H1 (cell line): ENCODE results near the gene FGB. TPM values are rescaled to one million over a fixed set of nuclear protein-coding genes. Genes with fewer than 3 reads are reported as not detected.

Experiments used
- CTCF ChIA-PET: fragments of 300-600 bp; sonication (Branson Sonifier 250); formaldehyde crosslinking; loops from one replicate; lab custom pipeline; 2021; ENCODE audit not compliant: partially characterized antibody; lab: Charles Lee
- POLR2A ChIA-PET: fragments of 300-600 bp; sonication (Branson Sonifier 250); formaldehyde crosslinking; loops from one replicate; lab custom pipeline; 2021; ENCODE audit warnings: inconsistent platforms; ENCODE audit not compliant: partially characterized antibody; lab: Charles Lee
- DNase-seq, 2 experiments: peaks; one replicate each; pipeline versions ENCODE4 v3.0.0 to v3.0.0-alpha.2; 2010 to 2022; ENCODE audit warnings: low spot score in 2 of 2, low read depth in 1 of 2, mixed read lengths in 1 of 2
- FAIRE-seq: peaks from 2 replicates; lab custom pipeline; 2011; peaks lifted over from hg19 to GRCh38; lab: Jason Lieb, UNC
- H2AFZ ChIP-seq: 2 replicates; pipeline ENCODE4 v1.8.1; 2012; ENCODE audit warnings: low read length, inconsistent platforms
- H2AK5ac ChIP-seq: 2 replicates; pipeline ENCODE4 v1.6.1; 2013; ENCODE audit warnings: low read depth, low read length
- H2BK120ac ChIP-seq: replicated peaks from 2 replicates; pipeline ENCODE3; 2013; ENCODE audit warnings: low read depth, low read length, inconsistent platforms
- H2BK12ac ChIP-seq: 2 replicates; pipeline ENCODE4 v1.6.1; 2013; ENCODE audit warnings: low read depth, low read length
- H2BK15ac ChIP-seq: 2 replicates; pipeline ENCODE4 v1.6.1; 2013; ENCODE audit warnings: low read length
- H2BK20ac ChIP-seq: 2 replicates; pipeline ENCODE4 v1.6.1; 2013; ENCODE audit warnings: low read length
- H2BK5ac ChIP-seq: 2 replicates; pipeline ENCODE4 v1.6.1; 2013; ENCODE audit warnings: low read depth, low read length
- H3K14ac ChIP-seq: 2 replicates; pipeline ENCODE4 v1.6.1; 2013; ENCODE audit warnings: inconsistent platforms; ENCODE audit not compliant: insufficient read length
- H3K18ac ChIP-seq: 2 replicates; pipeline ENCODE4 v1.6.1; 2013; ENCODE audit warnings: low read length; ENCODE audit errors: extremely low read depth
- H3K23ac ChIP-seq: 2 replicates; pipeline ENCODE4 v1.6.1; 2013; ENCODE audit warnings: inconsistent platforms; ENCODE audit not compliant: insufficient read length
- H3K23me2 ChIP-seq: 2 replicates; pipeline ENCODE4 v1.6.1; 2013; ENCODE audit warnings: low read depth, low read length
- H3K27ac ChIP-seq: 2 replicates; pipeline ENCODE4 v1.6.1; 2011; ENCODE audit warnings: low read depth, low read length, inconsistent platforms
- H3K27me3 ChIP-seq, 4 experiments: replicated peaks in 1 of 4; 1 replicate in 1 of 4; 2 replicates in 3 of 4; pipeline versions ENCODE4 v1.6.1 to v1.8.1; 2011 to 2013; ENCODE audit warnings: low read length in 3 of 4, mild to moderate bottlenecking in 3 of 4, inconsistent platforms in 2 of 4, mixed read lengths in 2 of 4, moderate library complexity in 1 of 4; ENCODE audit not compliant: control insufficient read depth in 3 of 4, insufficient read depth in 3 of 4; ENCODE audit errors: extremely low read depth in 1 of 4
- H3K36me3 ChIP-seq, 4 experiments: 2 replicates each; pipeline versions ENCODE4 v1.6.1 to v1.8.1; 2011 to 2013; ENCODE audit warnings: mild to moderate bottlenecking in 4 of 4, low read length in 3 of 4, moderate library complexity in 2 of 4, control low read depth in 1 of 4, inconsistent platforms in 1 of 4; ENCODE audit not compliant: insufficient read depth in 4 of 4, control insufficient read depth in 2 of 4
- H3K4ac ChIP-seq: replicated peaks from 2 replicates; pipeline ENCODE3; 2013; ENCODE audit warnings: low read length, low read depth, mixed read lengths, inconsistent platforms; ENCODE audit not compliant: insufficient read length
- H3K4me1 ChIP-seq, 4 experiments: replicated peaks in 1 of 4; 1 replicate in 1 of 4; 2 replicates in 3 of 4; pipeline versions ENCODE4 v1.6.1 to v1.8.1; 2011 to 2013; ENCODE audit warnings: low read length in 3 of 4, inconsistent platforms in 2 of 4, mixed read lengths in 1 of 4; ENCODE audit not compliant: insufficient read depth in 4 of 4, control insufficient read depth in 3 of 4
- H3K4me2 ChIP-seq, 2 experiments: 2 replicates each; pipeline versions ENCODE4 v1.6.1 to v1.8.1; 2011 to 2013; ENCODE audit warnings: low read depth in 2 of 2, low read length in 2 of 2, control low read depth in 1 of 2, inconsistent platforms in 1 of 2, mild to moderate bottlenecking in 1 of 2; ENCODE audit not compliant: insufficient read depth in 1 of 2
- H3K4me3 ChIP-seq, 4 experiments: fragments of 200-600, 300-600 bp in 1 of 4; sonication (generic), shearing (Covaris generic), sonication (Bioruptor Twin) in 1 of 4; 2 replicates each; pipeline versions ENCODE4 v1.5.1 to v1.8.1; 2011 to 2016; ENCODE audit warnings: low read length in 4 of 4, low read depth in 3 of 4, control low read depth in 2 of 4, inconsistent platforms in 2 of 4, mild to moderate bottlenecking in 2 of 4, mixed read lengths in 1 of 4, moderate library complexity in 1 of 4; ENCODE audit not compliant: insufficient read depth in 2 of 4; ENCODE audit errors: extremely low read depth in 1 of 4
- H3K56ac ChIP-seq: replicated peaks from 2 replicates; pipeline ENCODE3; 2013; ENCODE audit warnings: low read depth, mild to moderate bottlenecking, mixed read lengths, low read length, inconsistent platforms; ENCODE audit not compliant: insufficient read length
- H3K79me1 ChIP-seq: 2 replicates; pipeline ENCODE4 v1.6.1; 2013; ENCODE audit warnings: low read depth, low read length, control low read depth
- H3K79me2 ChIP-seq, 2 experiments: 2 replicates each; pipeline versions ENCODE4 v1.6.1 to v1.8.1; 2012 to 2013; ENCODE audit warnings: low read length in 2 of 2, mild to moderate bottlenecking in 2 of 2, inconsistent platforms in 1 of 2; ENCODE audit not compliant: insufficient read depth in 2 of 2, control insufficient read depth in 1 of 2
- H3K9ac ChIP-seq, 4 experiments: replicated peaks in 1 of 4; 1 replicate in 1 of 4; 2 replicates in 3 of 4; pipeline versions ENCODE4 v1.6.1 to v1.8.1; 2011 to 2013; ENCODE audit warnings: low read depth in 3 of 4, low read length in 3 of 4, control low read depth in 2 of 4, mild to moderate bottlenecking in 2 of 4, moderate library complexity in 2 of 4, inconsistent platforms in 1 of 4; ENCODE audit errors: extremely low read depth in 1 of 4
- H3K9me3 ChIP-seq, 2 experiments: 2 replicates each; pipeline versions ENCODE4 v1.6.1 to v1.8.1; 2012 to 2013; ENCODE audit warnings: mild to moderate bottlenecking in 2 of 2, moderate library complexity in 2 of 2, control low read depth in 1 of 2, inconsistent platforms in 1 of 2, low read depth in 1 of 2, low read length in 1 of 2, mixed read lengths in 1 of 2; ENCODE audit not compliant: insufficient read depth in 2 of 2
- H4K20me1 ChIP-seq, 2 experiments: replicated peaks in 1 of 2; 2 replicates each; pipeline versions ENCODE3 to v1.8.1; 2011 to 2013; ENCODE audit warnings: inconsistent platforms in 2 of 2, low read length in 2 of 2, mild to moderate bottlenecking in 1 of 2; ENCODE audit not compliant: insufficient read depth in 2 of 2, control insufficient read depth in 1 of 2
- H4K5ac ChIP-seq: 2 replicates; pipeline ENCODE4 v1.6.1; 2013; ENCODE audit warnings: low read length, low read depth, mixed read lengths, inconsistent platforms; ENCODE audit not compliant: insufficient read length
- H4K8ac ChIP-seq: 2 replicates; pipeline ENCODE4 v1.8.0; 2013; ENCODE audit warnings: mild to moderate bottlenecking, moderate library complexity, low read length, inconsistent platforms; ENCODE audit not compliant: insufficient read depth; ENCODE audit errors: extremely low read depth
- H4K91ac ChIP-seq: replicated peaks from 2 replicates; pipeline ENCODE3; 2013; ENCODE audit warnings: low read length, mixed read lengths, inconsistent platforms; ENCODE audit not compliant: insufficient read length
- polyA plus RNA-seq, 7 experiments: library from polyadenylated mRNA; depleted of rRNA in 3 of 7; stranded (reverse) in 5 of 7; unstranded in 2 of 7; fragments of >200 nt in 5 of 7; fragments of 200-250 nt in 2 of 7; gene quantifications; 1 replicate in 5 of 7; 2 replicates in 1 of 7; 4 replicates in 1 of 7; pipeline versions ENCODE4 v1.2.1 to v1.2.3, GENCODE V29; 2011 to 2013; ENCODE audit warnings: missing spikeins in 2 of 7, mixed read lengths in 2 of 7
- total RNA-seq: library from RNA; stranded (reverse); fragmentation: NEBNext Ultra II Directional; extraction: Animal tissue kit (Norgen Biotek cat#: 25700); gene quantifications from 2 replicates; pipeline ENCODE4 v1.2.1, GENCODE V29; 2021
- TF ChIP-seq, protein P1 (sequence below): fragments of 300-600 bp; sonication (generic); IDR thresholded peaks from 2 replicates; pipeline ENCODE4 v1.7.1; 2012; ENCODE audit warnings: low read length, moderate library complexity, mild to moderate bottlenecking, inconsistent platforms; ENCODE audit not compliant: insufficient replicate concordance

Gene FGB
- total and polyA plus RNA-seq, 2 of the 8 experiments (the other 6 are each of a cell fraction or from before 2014, with no cell fraction given), result not detected

DNA sequence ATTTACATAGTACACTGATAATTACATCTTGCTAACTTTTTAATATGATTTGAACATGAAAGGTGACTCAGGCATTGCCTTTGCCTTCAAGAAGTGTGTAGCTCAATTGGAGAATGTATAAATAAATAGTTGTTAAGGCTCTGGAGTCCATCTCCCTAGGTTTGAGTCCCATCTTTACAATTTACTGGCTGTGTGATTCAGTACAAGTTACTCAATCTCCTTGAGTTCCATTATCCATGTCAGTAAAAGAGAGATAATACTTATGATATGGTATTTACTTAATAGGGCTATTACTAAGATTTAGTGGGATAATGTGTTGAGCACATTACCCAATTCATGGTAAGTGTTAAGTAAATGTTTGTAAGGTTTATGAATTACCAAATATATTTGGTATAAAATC, 51.5 kb downstream of the FGB start:
- CTCF ChIA-PET, result interaction anchor here (2.1 to 5.3 kb wide), 5 partner anchors 8 to 62 kb away, joined by 10 to 49 read pairs (median 13); no protein-coding TSS in a partner anchor
- Histone ChIP-seq H3K4me3 (no peak overlapping the region), H3K23me2 (no peaks in the 10 kb centered on the region; the same call in 1 of the 2 replicates), H3K56ac (no peak overlapping the region), H3K79me1 (no peaks in the 10 kb centered on the region), H2AFZ (no peak overlapping the region), H3K27ac (no peak overlapping the region), H2BK20ac (no peak overlapping the region), H4K20me1 (no peaks in the 10 kb centered on the region), H2AK5ac (no peak overlapping the region), H4K8ac (no peak overlapping the region), H4K91ac (no peak overlapping the region), H3K9ac (no peak overlapping the region), H3K14ac (no peak overlapping the region), H2BK5ac (no peak overlapping the region), H3K4ac (no peak overlapping the region), H3K36me3 (no peaks in the 10 kb centered on the region), H3K9me3 (no peaks in the 10 kb centered on the region), H3K4me1 (no peaks in the 10 kb centered on the region), H2BK12ac (no peak overlapping the region), H3K79me2 (no peaks in the 10 kb centered on the region), H4K5ac (no peak overlapping the region), H3K4me2 (no peak overlapping the region), H3K18ac (no peak overlapping the region), H3K23ac (no peak overlapping the region), H2BK120ac (no peak overlapping the region), H3K27me3 (peaks cover 0 to 1% (median 0%) of the 10 kb centered on the region in 4 experiments; a peak in 1 of 7 replicates), H2BK15ac (no peak overlapping the region)
- DNase-seq (no peak), FAIRE-seq (no peak)
- POLR2A ChIA-PET, result interaction anchor here (0.6 kb wide), 1 partner anchor 64 kb away, joined by 3 read pairs; the partner anchor contains the start of gene PLRG1
- TF ChIP-seq, protein P1, sequence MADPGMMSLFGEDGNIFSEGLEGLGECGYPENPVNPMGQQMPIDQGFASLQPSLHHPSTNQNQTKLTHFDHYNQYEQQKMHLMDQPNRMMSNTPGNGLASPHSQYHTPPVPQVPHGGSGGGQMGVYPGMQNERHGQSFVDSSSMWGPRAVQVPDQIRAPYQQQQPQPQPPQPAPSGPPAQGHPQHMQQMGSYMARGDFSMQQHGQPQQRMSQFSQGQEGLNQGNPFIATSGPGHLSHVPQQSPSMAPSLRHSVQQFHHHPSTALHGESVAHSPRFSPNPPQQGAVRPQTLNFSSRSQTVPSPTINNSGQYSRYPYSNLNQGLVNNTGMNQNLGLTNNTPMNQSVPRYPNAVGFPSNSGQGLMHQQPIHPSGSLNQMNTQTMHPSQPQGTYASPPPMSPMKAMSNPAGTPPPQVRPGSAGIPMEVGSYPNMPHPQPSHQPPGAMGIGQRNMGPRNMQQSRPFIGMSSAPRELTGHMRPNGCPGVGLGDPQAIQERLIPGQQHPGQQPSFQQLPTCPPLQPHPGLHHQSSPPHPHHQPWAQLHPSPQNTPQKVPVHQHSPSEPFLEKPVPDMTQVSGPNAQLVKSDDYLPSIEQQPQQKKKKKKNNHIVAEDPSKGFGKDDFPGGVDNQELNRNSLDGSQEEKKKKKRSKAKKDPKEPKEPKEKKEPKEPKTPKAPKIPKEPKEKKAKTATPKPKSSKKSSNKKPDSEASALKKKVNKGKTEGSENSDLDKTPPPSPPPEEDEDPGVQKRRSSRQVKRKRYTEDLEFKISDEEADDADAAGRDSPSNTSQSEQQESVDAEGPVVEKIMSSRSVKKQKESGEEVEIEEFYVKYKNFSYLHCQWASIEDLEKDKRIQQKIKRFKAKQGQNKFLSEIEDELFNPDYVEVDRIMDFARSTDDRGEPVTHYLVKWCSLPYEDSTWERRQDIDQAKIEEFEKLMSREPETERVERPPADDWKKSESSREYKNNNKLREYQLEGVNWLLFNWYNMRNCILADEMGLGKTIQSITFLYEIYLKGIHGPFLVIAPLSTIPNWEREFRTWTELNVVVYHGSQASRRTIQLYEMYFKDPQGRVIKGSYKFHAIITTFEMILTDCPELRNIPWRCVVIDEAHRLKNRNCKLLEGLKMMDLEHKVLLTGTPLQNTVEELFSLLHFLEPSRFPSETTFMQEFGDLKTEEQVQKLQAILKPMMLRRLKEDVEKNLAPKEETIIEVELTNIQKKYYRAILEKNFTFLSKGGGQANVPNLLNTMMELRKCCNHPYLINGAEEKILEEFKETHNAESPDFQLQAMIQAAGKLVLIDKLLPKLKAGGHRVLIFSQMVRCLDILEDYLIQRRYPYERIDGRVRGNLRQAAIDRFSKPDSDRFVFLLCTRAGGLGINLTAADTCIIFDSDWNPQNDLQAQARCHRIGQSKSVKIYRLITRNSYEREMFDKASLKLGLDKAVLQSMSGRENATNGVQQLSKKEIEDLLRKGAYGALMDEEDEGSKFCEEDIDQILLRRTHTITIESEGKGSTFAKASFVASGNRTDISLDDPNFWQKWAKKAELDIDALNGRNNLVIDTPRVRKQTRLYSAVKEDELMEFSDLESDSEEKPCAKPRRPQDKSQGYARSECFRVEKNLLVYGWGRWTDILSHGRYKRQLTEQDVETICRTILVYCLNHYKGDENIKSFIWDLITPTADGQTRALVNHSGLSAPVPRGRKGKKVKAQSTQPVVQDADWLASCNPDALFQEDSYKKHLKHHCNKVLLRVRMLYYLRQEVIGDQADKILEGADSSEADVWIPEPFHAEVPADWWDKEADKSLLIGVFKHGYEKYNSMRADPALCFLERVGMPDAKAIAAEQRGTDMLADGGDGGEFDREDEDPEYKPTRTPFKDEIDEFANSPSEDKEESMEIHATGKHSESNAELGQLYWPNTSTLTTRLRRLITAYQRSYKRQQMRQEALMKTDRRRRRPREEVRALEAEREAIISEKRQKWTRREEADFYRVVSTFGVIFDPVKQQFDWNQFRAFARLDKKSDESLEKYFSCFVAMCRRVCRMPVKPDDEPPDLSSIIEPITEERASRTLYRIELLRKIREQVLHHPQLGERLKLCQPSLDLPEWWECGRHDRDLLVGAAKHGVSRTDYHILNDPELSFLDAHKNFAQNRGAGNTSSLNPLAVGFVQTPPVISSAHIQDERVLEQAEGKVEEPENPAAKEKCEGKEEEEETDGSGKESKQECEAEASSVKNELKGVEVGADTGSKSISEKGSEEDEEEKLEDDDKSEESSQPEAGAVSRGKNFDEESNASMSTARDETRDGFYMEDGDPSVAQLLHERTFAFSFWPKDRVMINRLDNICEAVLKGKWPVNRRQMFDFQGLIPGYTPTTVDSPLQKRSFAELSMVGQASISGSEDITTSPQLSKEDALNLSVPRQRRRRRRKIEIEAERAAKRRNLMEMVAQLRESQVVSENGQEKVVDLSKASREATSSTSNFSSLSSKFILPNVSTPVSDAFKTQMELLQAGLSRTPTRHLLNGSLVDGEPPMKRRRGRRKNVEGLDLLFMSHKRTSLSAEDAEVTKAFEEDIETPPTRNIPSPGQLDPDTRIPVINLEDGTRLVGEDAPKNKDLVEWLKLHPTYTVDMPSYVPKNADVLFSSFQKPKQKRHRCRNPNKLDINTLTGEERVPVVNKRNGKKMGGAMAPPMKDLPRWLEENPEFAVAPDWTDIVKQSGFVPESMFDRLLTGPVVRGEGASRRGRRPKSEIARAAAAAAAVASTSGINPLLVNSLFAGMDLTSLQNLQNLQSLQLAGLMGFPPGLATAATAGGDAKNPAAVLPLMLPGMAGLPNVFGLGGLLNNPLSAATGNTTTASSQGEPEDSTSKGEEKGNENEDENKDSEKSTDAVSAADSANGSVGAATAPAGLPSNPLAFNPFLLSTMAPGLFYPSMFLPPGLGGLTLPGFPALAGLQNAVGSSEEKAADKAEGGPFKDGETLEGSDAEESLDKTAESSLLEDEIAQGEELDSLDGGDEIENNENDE, result no peak
